ENCODE data around the gene MYOF.
A peak's percentile ranks its signal among the peaks of the same experiment; 100 is the strongest.

Gene MYOF, protein sequence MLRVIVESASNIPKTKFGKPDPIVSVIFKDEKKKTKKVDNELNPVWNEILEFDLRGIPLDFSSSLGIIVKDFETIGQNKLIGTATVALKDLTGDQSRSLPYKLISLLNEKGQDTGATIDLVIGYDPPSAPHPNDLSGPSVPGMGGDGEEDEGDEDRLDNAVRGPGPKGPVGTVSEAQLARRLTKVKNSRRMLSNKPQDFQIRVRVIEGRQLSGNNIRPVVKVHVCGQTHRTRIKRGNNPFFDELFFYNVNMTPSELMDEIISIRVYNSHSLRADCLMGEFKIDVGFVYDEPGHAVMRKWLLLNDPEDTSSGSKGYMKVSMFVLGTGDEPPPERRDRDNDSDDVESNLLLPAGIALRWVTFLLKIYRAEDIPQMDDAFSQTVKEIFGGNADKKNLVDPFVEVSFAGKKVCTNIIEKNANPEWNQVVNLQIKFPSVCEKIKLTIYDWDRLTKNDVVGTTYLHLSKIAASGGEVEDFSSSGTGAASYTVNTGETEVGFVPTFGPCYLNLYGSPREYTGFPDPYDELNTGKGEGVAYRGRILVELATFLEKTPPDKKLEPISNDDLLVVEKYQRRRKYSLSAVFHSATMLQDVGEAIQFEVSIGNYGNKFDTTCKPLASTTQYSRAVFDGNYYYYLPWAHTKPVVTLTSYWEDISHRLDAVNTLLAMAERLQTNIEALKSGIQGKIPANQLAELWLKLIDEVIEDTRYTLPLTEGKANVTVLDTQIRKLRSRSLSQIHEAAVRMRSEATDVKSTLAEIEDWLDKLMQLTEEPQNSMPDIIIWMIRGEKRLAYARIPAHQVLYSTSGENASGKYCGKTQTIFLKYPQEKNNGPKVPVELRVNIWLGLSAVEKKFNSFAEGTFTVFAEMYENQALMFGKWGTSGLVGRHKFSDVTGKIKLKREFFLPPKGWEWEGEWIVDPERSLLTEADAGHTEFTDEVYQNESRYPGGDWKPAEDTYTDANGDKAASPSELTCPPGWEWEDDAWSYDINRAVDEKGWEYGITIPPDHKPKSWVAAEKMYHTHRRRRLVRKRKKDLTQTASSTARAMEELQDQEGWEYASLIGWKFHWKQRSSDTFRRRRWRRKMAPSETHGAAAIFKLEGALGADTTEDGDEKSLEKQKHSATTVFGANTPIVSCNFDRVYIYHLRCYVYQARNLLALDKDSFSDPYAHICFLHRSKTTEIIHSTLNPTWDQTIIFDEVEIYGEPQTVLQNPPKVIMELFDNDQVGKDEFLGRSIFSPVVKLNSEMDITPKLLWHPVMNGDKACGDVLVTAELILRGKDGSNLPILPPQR (N-terminal part only)

DNA sequence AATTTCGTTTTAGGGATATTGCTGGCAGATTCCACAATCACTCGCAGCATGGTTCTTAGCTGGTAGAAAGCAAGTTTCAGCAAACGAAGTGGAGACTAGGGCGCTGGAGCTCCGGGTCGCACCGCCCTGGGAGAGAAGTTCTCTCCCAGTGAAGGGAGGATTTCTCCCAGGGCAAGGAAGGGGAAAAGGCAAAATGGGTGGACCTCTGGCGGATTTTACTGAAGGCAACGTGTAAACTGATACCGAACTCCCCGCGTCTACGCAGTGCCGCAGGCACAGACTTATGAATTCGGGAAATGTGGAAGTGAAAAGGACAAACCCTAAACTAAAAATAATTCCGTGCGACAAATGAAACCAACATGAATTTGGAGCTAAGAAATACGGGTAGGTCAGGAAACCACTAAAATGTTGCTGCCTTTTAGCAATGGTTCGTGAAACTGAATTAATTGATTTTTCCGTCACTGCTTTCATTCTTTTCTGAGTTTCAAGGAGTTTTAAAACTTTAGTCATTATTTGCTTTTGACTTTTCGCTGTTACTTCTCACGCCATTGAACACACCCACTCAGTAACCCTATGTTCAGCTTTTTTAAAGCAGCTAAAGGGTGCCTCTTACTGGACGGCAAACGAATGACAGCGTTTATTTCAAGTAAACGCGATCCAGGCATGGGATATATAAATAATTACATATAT is at the start of gene MYOF:
MYOF (minus strand) TSS at position 190 of the 690 bp plus-strand sequence; CDS start at position 50, 140 bp downstream.
- peak; percentile 64 for DNase-seq (ENCODE audit: low spot score)

DNA sequence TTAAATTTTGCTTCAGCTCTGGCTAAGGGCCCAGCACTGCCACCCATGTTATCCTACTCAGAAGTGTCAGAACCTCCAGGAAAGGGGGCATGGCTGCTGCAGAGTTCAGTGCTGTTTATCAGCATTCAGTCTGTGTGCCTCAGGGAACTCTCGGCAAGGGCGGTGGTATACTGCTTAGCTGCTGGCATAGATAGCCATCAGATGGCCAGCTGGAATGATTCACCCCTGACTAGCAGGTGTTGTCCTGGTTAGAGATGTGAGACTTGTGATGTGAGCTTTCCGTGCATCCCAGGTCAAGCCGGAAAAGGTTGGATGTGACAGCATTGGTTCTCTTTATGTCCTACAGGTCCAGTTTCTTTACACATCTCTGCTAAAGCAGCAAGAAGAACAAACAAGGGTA is 36.4 kb upstream of the MYOF start:
- DNase-seq (ENCODE audit: low spot score), result no peak

DNA sequence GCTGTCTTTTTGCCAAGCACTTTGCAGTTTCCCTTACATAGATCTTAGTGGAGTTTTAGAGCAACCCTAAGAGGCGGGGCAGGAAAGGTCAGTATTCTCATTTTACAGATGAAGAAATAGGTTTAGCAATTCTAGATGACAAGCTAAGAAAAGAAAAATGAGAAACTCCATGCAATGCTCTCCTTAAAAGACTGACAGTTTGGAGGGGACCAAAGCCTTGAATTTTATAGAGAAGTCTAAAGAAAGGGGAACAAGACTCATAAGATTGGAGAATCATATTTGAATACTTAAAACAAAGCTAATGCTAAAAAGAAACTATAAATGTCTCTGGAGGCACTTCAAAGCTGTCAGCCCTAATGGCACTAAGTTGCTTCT is 33.9 kb upstream of the MYOF start:
- no peak for DNase-seq (ENCODE audit: low spot score)

DNA sequence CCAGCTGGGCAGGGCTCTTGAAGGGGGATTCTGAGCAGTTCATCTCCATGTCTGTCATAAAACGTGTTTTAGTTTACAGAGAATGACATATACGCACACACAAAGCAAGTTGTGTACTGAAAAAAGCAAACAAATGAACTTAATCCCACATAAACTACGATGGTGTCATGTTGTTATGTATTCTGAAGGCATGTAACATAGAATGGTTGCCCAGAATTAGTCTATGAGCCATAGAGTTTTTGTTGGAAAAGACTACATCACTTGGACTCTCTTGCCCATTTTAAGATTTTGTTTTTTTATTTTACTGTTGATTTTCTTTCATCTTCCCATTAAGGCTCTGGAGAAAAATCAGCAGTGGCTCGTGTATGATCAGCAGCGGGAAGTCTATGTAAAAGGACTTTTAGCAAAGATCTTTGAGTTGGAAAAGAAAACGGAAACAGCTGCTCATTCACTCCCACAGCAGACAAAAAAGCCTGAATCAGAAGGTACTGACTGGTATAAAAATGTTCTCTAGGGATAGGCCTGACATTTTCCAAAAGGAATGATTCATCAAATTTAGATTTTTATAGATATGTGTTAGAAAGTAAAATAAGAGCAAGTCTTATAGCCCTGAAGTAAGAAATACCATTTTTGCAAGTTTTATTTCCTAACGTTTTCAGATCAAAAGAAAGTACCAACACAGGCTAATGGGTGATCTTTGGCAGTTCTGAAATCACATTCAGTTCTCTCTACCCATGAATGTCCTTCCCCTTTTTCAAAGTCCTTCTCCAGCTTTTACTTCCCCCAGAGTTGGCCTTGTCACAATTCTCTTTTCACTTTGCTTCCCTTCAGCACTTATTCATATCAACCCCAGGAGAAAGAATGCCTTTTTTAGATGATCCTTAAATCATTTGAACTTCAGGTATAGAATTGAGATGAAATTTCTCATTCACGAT is 33.2 kb upstream of the MYOF start:
- DNase-seq (ENCODE audit: low spot score), result no peak

DNA sequence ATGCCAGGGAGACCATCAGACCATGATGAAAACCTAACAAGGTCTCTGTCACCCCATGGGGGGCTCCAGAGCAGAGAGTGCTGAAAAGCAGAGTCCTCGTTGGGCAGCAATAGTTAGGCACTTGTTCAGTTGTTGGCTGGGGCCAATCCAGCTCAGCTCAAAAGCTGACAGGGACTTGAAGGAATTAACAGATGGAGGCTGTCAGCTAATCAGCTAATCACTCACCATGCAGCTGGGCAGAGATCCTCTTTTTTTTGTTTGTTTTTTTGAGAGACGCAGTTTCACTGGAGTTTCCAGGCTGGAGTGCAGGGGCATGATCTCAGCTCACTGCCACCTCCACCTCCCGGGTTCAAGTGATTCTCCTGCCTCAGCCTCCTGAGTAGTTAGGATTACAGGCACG is 32.4 kb upstream of the MYOF start:
- no peak for DNase-seq (ENCODE audit: low spot score)

DNA sequence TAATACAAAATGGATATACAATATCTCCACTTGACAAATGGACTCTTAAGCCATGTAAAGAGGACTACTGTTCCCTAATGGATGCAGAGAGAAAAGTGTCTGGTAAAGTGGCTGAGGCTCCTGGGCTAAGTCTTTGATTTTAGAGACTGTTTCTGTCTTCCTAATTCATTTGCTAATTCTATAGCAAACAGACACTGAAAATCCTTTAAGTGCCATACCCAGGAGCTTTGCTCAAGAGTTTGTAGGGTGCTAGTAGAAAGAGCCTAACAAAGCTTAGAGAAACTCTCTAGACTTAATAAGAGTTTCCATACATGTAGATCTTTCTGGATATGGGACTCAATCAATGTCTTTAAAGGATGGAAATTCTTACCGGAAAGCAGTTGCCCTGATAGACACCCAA is 31.0 kb upstream of the MYOF start:
- no peak for DNase-seq (ENCODE audit: low spot score)

DNA sequence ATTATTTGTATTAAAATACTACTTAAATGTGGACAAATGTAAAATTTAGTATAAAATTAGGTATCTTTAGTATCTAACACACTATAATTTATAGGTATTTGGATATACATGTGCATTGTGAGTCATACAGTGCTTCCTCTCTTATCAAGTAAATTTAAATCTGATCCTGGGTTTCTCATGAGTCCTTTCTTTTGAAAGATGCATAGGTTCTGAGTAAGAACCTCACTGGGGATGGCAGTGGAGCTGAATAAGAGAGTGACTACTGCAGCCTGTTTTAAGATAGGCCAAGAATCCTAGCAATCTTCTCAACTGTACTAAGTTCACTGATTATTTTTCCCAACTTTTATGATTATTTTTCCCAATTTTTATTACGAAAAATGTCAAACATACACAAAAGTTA is 30.4 kb upstream of the MYOF start:
- DNase-seq (ENCODE audit: low spot score), result no peak

DNA sequence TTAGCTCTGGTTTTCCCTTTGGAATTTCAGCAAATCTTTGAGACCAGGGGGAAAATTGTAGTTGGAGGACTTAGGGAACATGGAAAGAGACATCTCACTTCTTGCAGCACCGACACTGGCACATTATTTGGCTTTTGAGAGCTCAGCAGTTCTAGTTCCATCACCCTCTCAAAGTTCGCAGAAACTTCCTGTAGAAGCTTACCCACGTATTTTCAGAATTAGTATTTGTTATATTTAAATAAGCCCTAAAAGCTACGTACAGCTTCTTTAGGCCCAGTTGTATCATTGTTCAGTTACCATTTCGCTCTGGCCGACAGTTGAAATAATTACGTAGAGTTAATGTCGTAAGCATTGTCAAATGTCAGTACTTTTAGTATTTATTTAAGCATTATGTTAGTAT is 27.7 kb upstream of the MYOF start:
- DNase-seq (ENCODE audit: low spot score), result no peak

DNA sequence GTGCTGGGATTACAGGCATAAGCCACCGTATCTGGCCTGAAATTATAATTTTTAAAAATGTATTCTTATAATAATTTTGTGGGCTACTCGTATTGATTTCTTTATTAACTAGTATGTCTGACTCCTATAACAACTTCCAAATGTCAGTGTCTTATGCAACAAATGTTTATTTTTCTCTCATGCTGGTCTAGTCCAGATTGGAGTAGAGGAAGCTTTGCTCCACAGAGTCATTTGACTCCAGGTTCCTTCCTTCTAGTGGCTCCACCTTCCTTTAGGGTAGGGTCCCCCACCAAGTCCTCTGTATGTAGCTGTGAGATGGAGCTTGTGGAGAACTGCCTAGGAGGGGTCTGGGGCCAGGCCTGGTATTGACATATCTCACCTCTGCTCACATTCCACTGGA is 22.9 kb upstream of the MYOF start:
- DNase-seq (ENCODE audit: low spot score), result no peak

DNA sequence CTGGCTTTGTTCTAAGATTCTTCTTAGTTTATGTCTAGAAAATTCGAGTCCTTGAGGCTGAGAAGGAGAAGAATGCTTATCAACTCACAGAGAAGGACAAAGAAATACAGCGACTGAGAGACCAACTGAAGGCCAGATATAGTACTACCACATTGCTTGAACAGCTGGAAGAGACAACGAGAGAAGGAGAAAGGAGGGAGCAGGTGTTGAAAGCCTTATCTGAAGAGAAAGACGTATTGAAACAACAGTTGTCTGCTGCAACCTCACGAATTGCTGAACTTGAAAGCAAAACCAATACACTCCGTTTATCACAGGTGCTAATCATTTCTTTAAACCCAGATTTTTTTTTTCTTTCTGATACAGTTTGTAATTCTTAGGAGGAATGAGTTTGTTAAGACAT is 20.9 kb upstream of the MYOF start:
- no peak for DNase-seq (ENCODE audit: low spot score)

DNA sequence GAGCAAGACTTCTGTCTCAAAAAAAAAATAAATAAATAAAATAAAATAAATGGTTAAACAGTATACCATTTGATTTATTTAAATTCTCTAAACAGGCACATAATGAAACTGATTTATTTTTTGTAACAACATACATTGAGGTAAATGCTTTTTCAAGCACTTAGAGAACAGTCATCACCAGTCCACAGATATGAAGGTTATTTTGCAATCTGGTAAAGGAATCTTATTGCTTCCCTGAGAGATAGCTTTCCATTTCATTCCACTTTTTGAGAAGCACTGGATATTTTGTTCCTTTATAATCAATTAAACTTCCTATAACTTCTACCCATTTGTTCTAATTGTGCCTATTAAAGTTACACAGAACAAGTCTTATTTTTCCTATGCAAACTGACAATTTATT is 19.5 kb upstream of the MYOF start:
- no peak for DNase-seq (ENCODE audit: low spot score)

DNA sequence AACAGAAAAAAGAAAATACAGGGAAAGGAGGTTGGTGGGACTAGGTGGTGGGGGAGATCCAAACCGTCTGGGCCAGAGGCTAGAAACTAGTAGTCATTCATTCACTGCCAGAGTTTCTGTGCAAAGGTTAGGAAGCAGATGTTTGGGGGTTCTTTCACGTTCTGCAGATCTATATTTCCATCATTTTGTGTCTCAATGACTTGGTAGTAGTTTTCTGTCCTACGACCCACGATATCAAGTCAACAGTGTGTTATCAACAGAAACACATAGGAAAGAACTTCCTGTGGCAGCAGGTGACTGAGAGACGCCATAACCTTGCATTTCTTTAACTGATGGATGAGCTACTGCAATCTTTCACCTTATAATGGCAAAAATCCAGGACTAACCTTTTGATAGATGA is 16.0 kb upstream of the MYOF start:
- DNase-seq (ENCODE audit: low spot score), result no peak

DNA sequence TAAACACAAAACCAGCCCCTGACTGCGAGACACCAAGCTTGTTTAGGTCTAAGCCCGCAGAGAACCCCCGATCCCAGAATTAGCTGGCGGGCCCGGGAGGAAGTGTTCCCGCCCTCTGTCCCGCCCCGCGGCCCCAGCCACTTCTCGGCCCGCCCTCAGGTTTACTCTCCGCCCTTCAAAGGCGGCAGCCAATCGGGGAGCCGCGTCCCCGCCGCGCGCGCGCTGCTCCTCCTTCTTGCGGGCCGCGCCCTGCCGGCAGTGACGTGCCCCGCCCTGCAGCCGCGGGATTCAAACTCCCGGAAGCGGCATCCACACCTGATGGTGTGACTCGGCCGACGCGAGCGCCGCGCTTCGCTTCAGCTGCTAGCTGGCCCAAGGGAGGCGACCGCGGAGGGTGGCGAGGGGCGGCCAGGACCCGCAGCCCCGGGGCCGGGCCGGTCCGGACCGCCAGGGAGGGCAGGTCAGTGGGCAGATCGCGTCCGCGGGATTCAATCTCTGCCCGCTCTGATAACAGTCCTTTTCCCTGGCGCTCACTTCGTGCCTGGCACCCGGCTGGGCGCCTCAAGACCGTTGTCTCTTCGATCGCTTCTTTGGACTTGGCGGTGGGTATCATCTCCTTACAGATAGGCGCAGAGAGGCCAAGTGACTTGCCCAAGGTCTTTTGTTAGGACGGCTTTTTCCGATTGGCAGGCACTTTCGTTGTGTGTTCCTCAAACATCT is 14.3 kb upstream of the MYOF start, which contains the start of gene CEP55:
CEP55 (plus strand) TSS at position 291 of the 720 bp plus-strand sequence. CDS start 3,440 bp downstream, outside the sequence.
- peak; percentile 93 for DNase-seq (ENCODE audit: low spot score)

DNA sequence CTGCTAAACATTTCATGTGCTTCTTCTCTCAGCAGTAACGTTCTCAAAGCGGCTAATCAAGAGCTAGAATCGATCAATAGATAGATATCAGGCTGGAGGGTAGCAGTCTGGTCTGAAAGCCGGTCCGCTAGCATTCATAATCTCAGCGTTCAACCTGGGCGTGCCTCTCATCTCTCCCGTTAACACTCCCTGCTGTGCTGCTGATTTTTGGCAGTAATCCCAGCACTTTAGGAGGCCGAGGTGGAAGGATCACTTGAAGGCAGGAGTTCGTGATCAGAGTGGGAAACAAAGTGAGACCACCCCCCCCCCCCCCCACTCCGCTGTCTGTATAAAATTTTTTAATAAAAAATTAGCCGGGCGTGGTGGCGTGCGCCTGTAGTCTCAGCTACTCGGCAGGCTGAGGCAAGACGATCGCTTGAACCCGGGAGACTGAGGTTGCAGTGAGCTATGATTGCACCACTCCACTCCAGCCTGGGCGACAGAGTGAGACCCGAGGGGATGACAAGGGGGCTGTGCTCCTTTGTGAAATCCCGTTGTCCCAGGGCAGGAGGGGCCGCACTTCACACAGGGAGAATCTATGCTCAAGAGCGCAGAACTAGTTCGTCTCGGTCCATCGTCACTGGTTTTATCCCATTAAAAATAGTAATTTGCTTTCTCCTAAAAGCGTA is 13.7 kb upstream of the MYOF start:
- DNase-seq (ENCODE audit: low spot score), result no peak

DNA sequence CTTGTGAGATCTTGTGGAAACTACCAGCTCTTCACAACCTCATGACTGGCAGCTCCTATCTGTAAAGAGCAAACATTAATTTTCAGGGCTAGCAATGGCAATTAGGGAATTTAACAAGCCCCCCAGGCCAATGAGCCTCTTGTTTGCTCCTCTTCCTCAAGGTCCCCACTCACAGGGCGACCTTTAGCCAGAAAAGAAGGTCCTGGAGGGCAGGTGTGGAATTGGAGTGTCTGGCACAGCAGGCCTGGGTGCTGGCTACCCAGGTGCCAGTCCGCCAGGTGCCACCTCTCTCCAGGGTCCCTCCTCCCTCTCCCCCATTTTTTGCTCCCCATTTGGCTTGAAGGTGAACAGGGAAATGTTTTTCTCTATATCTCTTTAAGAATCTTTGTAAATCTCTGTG is 12.4 kb upstream of the MYOF start:
- no peak for DNase-seq (ENCODE audit: low spot score)

DNA sequence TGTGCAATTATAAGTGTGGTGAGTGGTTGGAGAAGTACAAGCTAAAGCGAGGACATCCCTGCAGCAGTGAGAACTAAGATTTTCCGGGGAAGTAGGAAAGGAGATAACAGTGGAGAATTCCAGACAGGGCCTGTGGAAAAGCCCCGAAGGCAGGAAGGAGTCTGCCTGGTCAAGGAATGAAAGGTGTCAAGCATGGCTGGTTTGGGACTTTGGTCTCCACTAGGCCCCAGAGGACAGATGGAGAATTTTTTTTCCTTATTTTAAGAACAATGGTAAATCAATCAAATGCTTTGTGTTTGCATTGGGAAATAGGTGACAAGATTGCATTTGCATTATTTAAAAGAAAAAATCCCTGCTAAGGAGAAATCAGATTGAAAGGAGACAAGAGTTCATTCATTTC is 11.0 kb upstream of the MYOF start:
- no peak for DNase-seq (ENCODE audit: low spot score)

DNA sequence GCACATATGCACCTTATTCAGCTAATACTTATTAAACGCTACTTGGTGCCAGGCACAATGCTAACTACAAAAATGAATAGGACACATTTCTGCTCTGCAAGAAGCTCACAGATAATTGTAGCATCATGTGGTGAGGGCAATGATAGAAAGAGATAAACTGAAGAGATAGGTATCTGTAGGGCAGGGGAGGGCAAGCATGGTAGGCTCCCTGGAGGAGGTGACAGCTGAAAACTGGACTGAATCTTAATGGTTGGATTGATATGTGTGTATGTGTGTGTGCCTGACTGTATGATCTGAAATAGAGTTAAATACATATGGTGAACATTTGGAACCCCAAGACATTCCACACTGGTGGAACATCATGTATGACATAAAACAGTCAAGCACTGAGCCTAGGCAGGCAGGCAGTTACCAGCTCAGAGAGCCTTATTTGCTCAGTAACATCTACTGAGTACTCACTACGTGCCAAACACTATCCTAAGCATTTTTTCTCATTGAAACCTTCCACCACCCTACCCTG is 9.5 kb upstream of the MYOF start:
- no peak for DNase-seq (ENCODE audit: low spot score)

DNA sequence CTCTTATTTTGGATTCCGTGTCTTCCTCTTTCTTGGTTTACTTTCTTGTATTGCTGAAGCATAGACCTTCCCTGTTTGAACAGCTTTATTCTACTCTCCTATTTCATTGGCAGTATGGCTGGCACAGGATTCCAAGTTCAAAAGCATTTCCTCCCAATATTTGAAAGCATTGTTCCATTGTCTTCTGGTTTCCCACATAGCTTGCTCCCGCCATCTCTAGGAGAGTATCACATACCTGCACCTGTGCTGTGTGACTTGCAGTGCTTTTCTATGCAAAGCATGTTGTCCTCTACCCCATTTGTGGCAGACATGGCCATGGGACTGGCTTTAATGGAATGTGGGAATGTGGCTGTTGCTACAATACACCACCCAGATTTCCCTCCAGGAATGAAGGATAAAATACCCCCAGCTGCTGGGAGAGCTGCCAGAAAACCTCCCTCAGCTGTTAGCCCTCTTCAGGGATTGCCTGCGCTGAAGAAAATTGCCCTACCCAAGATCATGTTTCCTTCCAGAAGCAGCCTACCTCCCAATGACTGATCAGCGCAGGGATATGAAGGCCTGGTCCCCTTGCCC is 6.9 kb upstream of the MYOF start:
- no peak for DNase-seq (ENCODE audit: low spot score)

DNA sequence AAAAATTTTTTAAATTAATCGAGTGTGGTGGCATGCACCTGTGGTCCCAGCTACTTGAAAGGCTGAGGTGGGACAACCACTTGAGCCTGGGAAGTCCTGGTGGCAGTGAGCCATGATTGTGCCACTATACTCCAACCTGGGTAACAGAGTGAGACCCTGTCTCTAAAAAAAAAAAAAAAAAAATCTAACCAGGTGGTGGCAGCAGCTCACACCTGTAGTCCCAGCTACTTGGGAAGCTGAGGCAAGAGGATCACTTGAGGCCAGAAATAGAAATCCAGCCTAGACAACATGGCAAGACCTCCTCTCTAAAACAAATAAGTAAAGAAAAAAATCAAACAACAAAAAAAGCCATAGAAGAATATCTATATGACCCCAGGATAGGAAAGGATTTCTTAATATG is 3.6 kb upstream of the MYOF start:
- no peak for DNase-seq (ENCODE audit: low spot score)

Data from CD4-positive, alpha-beta T cell treated with Interleukin-6 at 100 ng/mL for 8 hours (primary cell).